Breast epithelium (tissue), 3 donors: Measurements from ENCODE around the gene NOX3.

Experiments
- POLR2A ChIP-seq: fragments of 450-650 bp; IDR thresholded peaks from one replicate; pipeline ENCODE4 v1.6.1; 2016; ENCODE audit warnings: antibody characterized with exemption, mild to moderate bottlenecking, moderate library complexity
- POLR2AphosphoS5 ChIP-seq, 3 donors: sonication (generic); formaldehyde crosslinking; IDR thresholded peaks; one replicate each; pipeline ENCODE4 v1.6.1; 2017; ENCODE audit warnings: antibody characterized with exemption in 3 of 3
- TF ChIP-seq, protein P1 (sequence below), 3 donors: fragments of 450-650 bp; IDR thresholded peaks; one replicate each; pipeline ENCODE4 v1.5.1; 2016 to 2017; ENCODE audit warnings: antibody characterized with exemption in 3 of 3, mild to moderate bottlenecking in 3 of 3, moderate library complexity in 3 of 3

DNA sequence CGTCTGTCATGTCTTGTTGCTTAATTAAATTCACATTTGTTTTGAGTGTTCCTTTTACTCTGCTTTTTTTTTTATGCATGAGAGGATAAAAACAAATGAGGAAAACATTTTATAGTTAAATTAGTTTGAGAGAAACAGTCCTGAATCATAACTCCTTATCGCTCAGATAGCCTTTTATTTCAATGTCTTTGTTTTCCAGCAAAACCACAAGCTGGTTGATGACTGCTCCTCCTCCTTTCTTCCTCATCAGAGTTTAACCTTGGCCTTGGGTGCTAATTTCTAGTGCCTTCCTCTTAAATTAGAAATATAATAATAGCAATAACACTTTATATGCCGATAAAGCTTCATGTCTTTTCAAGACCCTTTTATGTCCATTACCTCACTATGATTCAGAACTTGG lies 3.1 kb downstream of the NOX3 start:
- TF ChIP-seq, protein P1, sequence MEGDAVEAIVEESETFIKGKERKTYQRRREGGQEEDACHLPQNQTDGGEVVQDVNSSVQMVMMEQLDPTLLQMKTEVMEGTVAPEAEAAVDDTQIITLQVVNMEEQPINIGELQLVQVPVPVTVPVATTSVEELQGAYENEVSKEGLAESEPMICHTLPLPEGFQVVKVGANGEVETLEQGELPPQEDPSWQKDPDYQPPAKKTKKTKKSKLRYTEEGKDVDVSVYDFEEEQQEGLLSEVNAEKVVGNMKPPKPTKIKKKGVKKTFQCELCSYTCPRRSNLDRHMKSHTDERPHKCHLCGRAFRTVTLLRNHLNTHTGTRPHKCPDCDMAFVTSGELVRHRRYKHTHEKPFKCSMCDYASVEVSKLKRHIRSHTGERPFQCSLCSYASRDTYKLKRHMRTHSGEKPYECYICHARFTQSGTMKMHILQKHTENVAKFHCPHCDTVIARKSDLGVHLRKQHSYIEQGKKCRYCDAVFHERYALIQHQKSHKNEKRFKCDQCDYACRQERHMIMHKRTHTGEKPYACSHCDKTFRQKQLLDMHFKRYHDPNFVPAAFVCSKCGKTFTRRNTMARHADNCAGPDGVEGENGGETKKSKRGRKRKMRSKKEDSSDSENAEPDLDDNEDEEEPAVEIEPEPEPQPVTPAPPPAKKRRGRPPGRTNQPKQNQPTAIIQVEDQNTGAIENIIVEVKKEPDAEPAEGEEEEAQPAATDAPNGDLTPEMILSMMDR (IDR thresholded peaks at IDR 0.05): no peak
- TF ChIP-seq POLR2A: no peak
- no peak for TF ChIP-seq POLR2AphosphoS5 (IDR thresholded peaks at IDR 0.05)
